Lung (tissue), 12 donors: Measurements from ENCODE around the gene ADIPOR2. TPM values are rescaled to one million over a fixed set of nuclear protein-coding genes. Genes with fewer than 3 reads are reported as not detected.
"Not testable (repeated sequence)": the region's sequence is repeated elsewhere in the genome, so short reads cannot be mapped to it uniquely, and the experiment has no call there.

Experiments used
- ATAC-seq: fragments of 200-7000 bp; cut with Tn5 transposase; one replicate; pipeline ENCODE4 v1.9.1; 2020; ENCODE audit warnings: moderate number of reproducible peaks; ENCODE audit not compliant: insufficient read depth, low FRiP score
- DNase-seq, 3 donors: peaks; one replicate each; pipeline ENCODE4 v3.0.0-alpha.2; 2013 to 2017
- H3K27ac ChIP-seq, 2 donors: one replicate each; pipeline ENCODE4 v1.5.1; 2013; ENCODE audit warnings: mild to moderate bottlenecking in 2 of 2, moderate library complexity in 2 of 2, control low read depth in 1 of 2, inconsistent platforms in 1 of 2, low read depth in 1 of 2, low read length in 1 of 2
- H3K27me3 ChIP-seq, 3 donors: one replicate each; pipeline ENCODE4 v1.5.1; 2013; ENCODE audit warnings: low read length in 2 of 3; ENCODE audit not compliant: control insufficient read depth in 3 of 3, insufficient read depth in 3 of 3
- H3K36me3 ChIP-seq, 4 donors: one replicate each; pipeline ENCODE4 v1.5.1; 2013; ENCODE audit warnings: low read length in 4 of 4, mild to moderate bottlenecking in 1 of 4, moderate library complexity in 1 of 4; ENCODE audit not compliant: control insufficient read depth in 4 of 4, insufficient read depth in 4 of 4
- H3K4me1 ChIP-seq, 5 donors: one replicate each; pipeline ENCODE4 v1.5.1; 2013; ENCODE audit warnings: low read length in 5 of 5, mild to moderate bottlenecking in 2 of 5, moderate library complexity in 1 of 5; ENCODE audit not compliant: control insufficient read depth in 5 of 5, insufficient read depth in 5 of 5
- H3K4me3 ChIP-seq: one replicate; pipeline ENCODE4 v1.5.1; 2013; ENCODE audit warnings: mild to moderate bottlenecking, control low read depth, moderate library complexity
- H3K9ac ChIP-seq, 2 donors: one replicate each; pipeline ENCODE4 v1.5.1; 2013; ENCODE audit warnings: low read length in 2 of 2, control low read depth in 1 of 2; ENCODE audit not compliant: insufficient read depth in 1 of 2
- H3K9me3 ChIP-seq, 4 donors: one replicate each; pipeline ENCODE4 v1.5.1; 2013; ENCODE audit warnings: low read length in 3 of 4, mild to moderate bottlenecking in 1 of 4, moderate library complexity in 1 of 4; ENCODE audit not compliant: control insufficient read depth in 4 of 4, insufficient read depth in 3 of 4
- CTCF ChIP-seq: IDR thresholded peaks from 2 replicates; pipeline ENCODE4 v1.5.1; 2012; ENCODE audit warnings: mild to moderate bottlenecking; ENCODE audit errors: control extremely low read depth, extremely low read depth
- WGBS, 2 donors: extraction: QIAGEN DNeasy Blood & Tissue Kit; methylation state at CpG; one replicate each; pipeline ENCODE4 v1.1.7; 2013; 5-methylcytosine and 5-hydroxymethylcytosine counted together
- polyA plus RNA-seq, 2 donors: library from polyadenylated mRNA; stranded (reverse); fragments of 200-250 nt; gene quantifications; one replicate each; pipeline ENCODE4 v1.2.1, GENCODE V29; 2013
- total RNA-seq, 2 donors: library from RNA; depleted of rRNA in 1 of 2; stranded (reverse); fragments of >200 nt in 1 of 2; gene quantifications; one replicate each; pipeline ENCODE4 v1.2.1, GENCODE V29; 2014 to 2021
- donor health status: control.
- donor health status: control.
- donor health status: Bipolar disorder and iron deficiency.
- donor health status: healthy.
- donor health status: DM: yes; HTN: yes; CAD: no.

The ADIPOR2 gene
- total and polyA plus RNA-seq, 4 donors = 31.9 to 61.1 (median 53.6) TPM

GRCh38 chr12:1692226-1692625, 1.4 kb downstream of the ADIPOR2 start:
- 12 to 22% methylated on average over 4 of the region's 4 CpGs for WGBS, 2 donors
- peaks cover 0 to 14% (median 6%) of the 10 kb centered on the region in 5 donors for H3K4me1 ChIP-seq
- TF ChIP-seq CTCF = no peak
- no peak overlapping the region for H3K4me3 ChIP-seq
- DNase-seq (no peak), ATAC-seq (no peak)
- H3K9me3 ChIP-seq = no peaks in the 10 kb centered on the region
- no peak overlapping the region for H3K27ac ChIP-seq
- no peak overlapping the region for H3K9ac ChIP-seq
- peaks cover 0 to 4% (median 0%) of the 10 kb centered on the region in 4 donors for H3K36me3 ChIP-seq
- no peaks in the 10 kb centered on the region for H3K27me3 ChIP-seq

- no peak overlapping the region for H3K4me3 ChIP-seq
- peaks cover 0 to 21% (median 11%) of the 10 kb centered on the region in 5 donors for H3K4me1 ChIP-seq
- no peaks in the 10 kb centered on the region for H3K9me3 ChIP-seq
- no peaks in the 10 kb centered on the region for H3K27me3 ChIP-seq
- H3K27ac ChIP-seq = no peak overlapping the region
- TF ChIP-seq CTCF = no peak
- ATAC-seq (no peak), DNase-seq (no peak)
- H3K36me3 ChIP-seq = peaks cover 0 to 4% (median 0%) of the 10 kb centered on the region in 4 donors
- WGBS, 2 donors = 65 to 76% methylated on average over 15 of the region's 15 CpGs
- H3K9ac ChIP-seq = no peak overlapping the region
These were observed 2.2 kb downstream of the ADIPOR2 start for GRCh38 chr12:1692895-1693610.

- H3K36me3 ChIP-seq, ATAC-seq, H3K9ac ChIP-seq, H3K27ac ChIP-seq, DNase-seq, H3K9me3 ChIP-seq, H3K27me3 ChIP-seq, H3K4me3 ChIP-seq: not testable (repeated sequence)
- 93 to 94% methylated on average over 8 of the region's 8 CpGs for WGBS, 2 donors
- H3K4me1 ChIP-seq = peaks cover 0 to 24% (median 13%) of the 10 kb centered on the region in 5 donors
These were observed 4.2 kb downstream of the ADIPOR2 start for GRCh38 chr12:1695097-1695496.

GRCh38 chr12:1695886-1696670, 5.2 kb downstream of the ADIPOR2 start:
- Histone ChIP-seq H3K36me3 (peaks cover 0 to 4% (median 0%) of the 10 kb centered on the region in 4 donors), H3K9me3 (peaks cover 0 to 1% (median 0%) of the 10 kb centered on the region in 4 donors), H3K27me3 (no peaks in the 10 kb centered on the region), H3K4me3 (no peak overlapping the region), H3K27ac (no peak overlapping the region), H3K9ac (no peak overlapping the region), H3K4me1 (peaks cover 0 to 22% (median 13%) of the 10 kb centered on the region in 5 donors)
- TF ChIP-seq CTCF = no peak
- no peak for DNase-seq
- ATAC-seq = no peak
- WGBS, 2 donors = 46 to 58% methylated on average over 8 of the region's 8 CpGs
